ENCODE data around the gene ZFP36L1. TPM values are rescaled to one million over a fixed set of nuclear protein-coding genes. Genes with fewer than 3 reads are reported as not detected.

The ZFP36L1 gene
- total and polyA plus RNA-seq, 2 of the 13 experiments (the other 11 are each of a cell fraction or from before 2014, with no cell fraction given), result 7.4 to 10.2 TPM

GRCh38 chr14:68741839-68742470, 50.9 kb downstream of the ZFP36L1 start:
- H3K79me2 ChIP-seq (ENCODE audit: insufficient read depth, low read length), result no peaks in the 10 kb centered on the region
- no peaks in the 10 kb centered on the region for H3K36me3 ChIP-seq (replicated peaks in 1 of 2; ENCODE audit: control insufficient read depth in 1 of 2, insufficient read depth in 2 of 2, low read length in 2 of 2)
- H3K4me1 ChIP-seq (ENCODE audit: insufficient read depth, low read length), result peaks cover 17% of the 10 kb centered on the region
- H3K9ac ChIP-seq (ENCODE audit: insufficient read depth, low read depth, low read length), result no peak overlapping the region
- ChIA-PET CTCF (ENCODE audit: low intra/inter-chr PET ratio, low total read pairs) (no interaction called here), POLR2A (no interaction called here)
- no peak overlapping the region for H2AFZ ChIP-seq (ENCODE audit: low read length)
- ATAC-seq, result no peak
- DNase-seq (ENCODE audit: low spot score), result no peak
- no peak for FAIRE-seq
- H3K4me2 ChIP-seq (ENCODE audit: low read depth, low read length), result no peak overlapping the region
- H3K4me3 ChIP-seq (replicated peaks in 1 of 3; ENCODE audit: insufficient read depth in 1 of 3, low read depth in 2 of 3, low read length in 3 of 3), result no peak overlapping the region
- in situ Hi-C loops (cut with HindIII; ENCODE audit: extremely low pct_ligation_motif_present, low pct_unique_long_range_greater_than_20kb) (no loop called here), intact Hi-C loops (cut with micrococcal nuclease; ENCODE audit: unreplicated experiment) (no loop called here)
- no peaks in the 10 kb centered on the region for H4K20me1 ChIP-seq (ENCODE audit: insufficient read depth, low read length)
- H3K27ac ChIP-seq (ENCODE audit: extremely low read length, insufficient read depth, low read length), result no peak overlapping the region
- BruUV-seq (replicated peaks), result no TSS peak
- peaks cover 5% of the 10 kb centered on the region; the same call in 1 of the 2 replicates for H3K9me3 ChIP-seq (ENCODE audit: low read length)
- no peaks in the 10 kb centered on the region; a peak in 1 of 5 replicates for H3K27me3 ChIP-seq (ENCODE audit: control insufficient read depth in 1 of 2, insufficient read depth in 2 of 2, low read length in 2 of 2)
- 87% methylated on average over 6 of the region's 6 CpGs for WGBS (ENCODE audit: low lambda C conversion rate)
- no peak for TF ChIP-seq TBX3 (IDR thresholded peaks at IDR 0.05; ENCODE audit: borderline replicate concordance)
- TF ChIP-seq ZNF232 (CRISPR knock-in tag; IDR thresholded peaks at IDR 0.05; ENCODE audit: borderline replicate concordance), result no peak
- TF ChIP-seq ZNF501 (CRISPR knock-in tag; IDR thresholded peaks at IDR 0.05), result no peak

GRCh38 chr14:68741477-68741791, 51.4 kb downstream of the ZFP36L1 start:
- Histone ChIP-seq H3K36me3 (replicated peaks in 1 of 2; ENCODE audit: control insufficient read depth in 1 of 2, insufficient read depth in 2 of 2, low read length in 2 of 2) (no peaks in the 10 kb centered on the region), H3K4me2 (ENCODE audit: low read depth, low read length) (no peak overlapping the region), H3K9me3 (ENCODE audit: low read length) (peaks cover 5% of the 10 kb centered on the region; the same call in 1 of the 2 replicates), H3K9ac (ENCODE audit: insufficient read depth, low read depth, low read length) (no peak overlapping the region), H3K27me3 (ENCODE audit: control insufficient read depth in 1 of 2, insufficient read depth in 2 of 2, low read length in 2 of 2) (no peaks in the 10 kb centered on the region; a peak in 1 of 5 replicates), H3K27ac (ENCODE audit: extremely low read length, insufficient read depth, low read length) (no peak overlapping the region), H4K20me1 (ENCODE audit: insufficient read depth, low read length) (no peaks in the 10 kb centered on the region), H2AFZ (ENCODE audit: low read length) (no peak overlapping the region), H3K4me1 (ENCODE audit: insufficient read depth, low read length) (peaks cover 21% of the 10 kb centered on the region), H3K4me3 (replicated peaks in 1 of 3; ENCODE audit: insufficient read depth in 1 of 3, low read depth in 2 of 3, low read length in 3 of 3) (no peak overlapping the region), H3K79me2 (ENCODE audit: insufficient read depth, low read length) (no peaks in the 10 kb centered on the region)
- intact Hi-C loops (cut with micrococcal nuclease; ENCODE audit: unreplicated experiment), result no loop called here
- no peak for TF ChIP-seq ZKSCAN5 (CRISPR knock-in tag; IDR thresholded peaks at IDR 0.05)
- TF ChIP-seq NR2F6 (IDR thresholded peaks at IDR 0.05), result no peak
- TF ChIP-seq NR2F6 (CRISPR knock-in tag; IDR thresholded peaks at IDR 0.05), result no peak
- no peak for TF ChIP-seq ZNF790 (CRISPR knock-in tag; IDR thresholded peaks at IDR 0.05; ENCODE audit: borderline replicate concordance)
- FAIRE-seq (no peak), DNase-seq (ENCODE audit: low spot score) (no peak), ATAC-seq (no peak)
- BruUV-seq (replicated peaks), result no TSS peak
- in situ Hi-C loops (cut with HindIII; ENCODE audit: extremely low pct_ligation_motif_present, low pct_unique_long_range_greater_than_20kb), result no loop called here
- ChIA-PET POLR2A (interaction anchor here (1.3 kb wide), 1 partner anchor 22 kb away, joined by 3 read pairs; no protein-coding TSS in a partner anchor), CTCF (ENCODE audit: low intra/inter-chr PET ratio, low total read pairs) (no interaction called here)

All from HepG2 (cell line).